Suppressor macrophage treated with lipopolysaccharide for 1 hour (primary cell): ENCODE measurements around the gene CD53.

Experiments
- DNase-seq, 3 donors: peaks; one replicate each; pipeline ENCODE4 v3.0.0-alpha.2; 2020 to 2022

CD53 gene

DNA sequence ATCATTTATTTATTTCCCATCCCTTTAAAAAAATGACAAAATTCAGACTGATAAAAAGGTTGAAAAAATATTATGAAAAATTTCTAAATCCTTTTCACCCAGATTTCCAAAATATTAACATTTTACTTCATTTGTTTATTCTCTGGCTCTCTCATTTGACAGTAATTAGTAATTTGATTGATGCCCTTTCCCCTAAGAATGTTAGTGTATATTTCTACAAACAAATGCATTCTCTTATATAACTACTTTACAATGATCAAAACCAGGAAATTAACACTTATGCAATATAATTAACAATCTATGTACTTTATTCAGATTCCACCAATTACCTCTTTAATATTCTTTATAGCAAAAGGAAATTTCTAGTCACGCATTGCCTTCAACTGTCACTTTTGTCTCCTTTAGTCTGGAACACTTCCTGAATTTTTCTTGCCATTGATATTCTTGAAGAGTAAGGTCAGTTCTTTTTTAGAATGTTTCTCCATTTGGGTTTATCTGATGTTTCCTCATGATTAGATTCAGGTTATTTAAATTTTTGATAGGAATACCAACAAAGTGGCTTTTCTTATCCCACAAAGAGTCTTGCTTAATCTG is 3.9 kb downstream of the CD53 start:
- DNase-seq: peak in 1 of 3 donors; percentile 43

GRCh38 chr1:110877364-110877763 is 4.4 kb downstream of the CD53 start:
- DNase-seq: no peak

GRCh38 chr1:110877776-110878175 is 4.8 kb downstream of the CD53 start:
- DNase-seq: no peak

DNA sequence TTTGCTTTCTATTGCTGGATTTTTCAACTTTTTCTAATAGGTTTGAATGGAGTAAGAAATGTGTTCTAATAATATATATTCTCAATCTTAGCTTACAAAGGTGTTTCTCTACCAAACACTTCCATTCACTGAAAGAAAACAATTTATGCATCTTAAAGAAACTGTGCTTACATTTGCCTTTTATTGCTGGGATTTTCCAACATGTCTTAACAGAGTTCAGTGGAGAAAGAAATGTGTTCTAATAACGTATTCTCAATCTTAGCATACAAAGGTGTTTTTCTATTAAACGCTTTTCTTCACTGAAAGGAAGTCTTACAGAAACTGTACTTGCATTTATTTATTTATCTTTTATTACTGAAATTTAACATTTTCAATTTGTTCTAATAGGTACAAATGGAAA is 5.6 kb downstream of the CD53 start:
- peak in 1 of 3 donors; percentile 58 for DNase-seq

GRCh38 chr1:110878993-110879392 is 6.0 kb downstream of the CD53 start:
- DNase-seq: no peak

DNA sequence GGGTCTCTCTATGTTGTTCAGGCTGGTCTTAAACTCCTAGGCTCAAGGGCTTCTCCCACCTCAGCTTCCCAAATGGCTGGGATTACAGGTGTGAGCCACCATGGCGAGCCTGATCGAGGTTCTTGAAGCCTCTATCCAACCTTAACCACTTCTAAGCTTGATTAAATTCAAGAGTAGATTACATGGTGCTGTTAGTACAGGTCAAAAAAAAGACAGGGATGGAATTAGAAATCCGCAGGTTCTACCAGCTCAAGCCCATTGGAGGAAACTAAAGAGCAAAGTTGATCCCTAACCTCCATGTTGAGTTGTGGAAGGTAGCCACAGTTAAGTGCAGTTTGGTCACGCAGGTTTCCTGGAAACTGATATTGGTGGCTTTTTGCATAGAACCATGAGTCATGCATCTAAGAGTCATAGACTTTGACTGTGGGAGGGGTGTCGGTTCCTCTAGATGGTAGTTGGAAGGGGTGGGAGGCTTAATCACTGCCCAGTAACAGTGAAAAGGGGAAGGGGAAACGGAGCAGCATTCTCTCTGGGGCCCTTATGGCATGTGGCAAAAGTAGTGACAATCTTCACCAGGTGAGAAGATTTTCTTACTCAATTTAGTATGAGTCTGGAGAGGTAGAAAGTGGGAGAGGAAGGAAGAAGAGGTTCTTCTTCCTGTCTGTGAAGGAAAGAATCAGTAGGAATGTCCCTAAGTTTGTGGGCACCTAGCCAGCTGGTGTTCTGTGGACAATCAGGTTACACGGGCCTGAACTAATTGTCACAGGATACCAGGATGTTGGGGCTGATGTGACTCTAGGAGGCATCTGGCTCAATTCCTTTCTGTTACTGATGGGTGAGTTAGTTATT is 7.0 kb downstream of the CD53 start:
- DNase-seq: peak; percentile 92 to 98 (median 96)

DNA sequence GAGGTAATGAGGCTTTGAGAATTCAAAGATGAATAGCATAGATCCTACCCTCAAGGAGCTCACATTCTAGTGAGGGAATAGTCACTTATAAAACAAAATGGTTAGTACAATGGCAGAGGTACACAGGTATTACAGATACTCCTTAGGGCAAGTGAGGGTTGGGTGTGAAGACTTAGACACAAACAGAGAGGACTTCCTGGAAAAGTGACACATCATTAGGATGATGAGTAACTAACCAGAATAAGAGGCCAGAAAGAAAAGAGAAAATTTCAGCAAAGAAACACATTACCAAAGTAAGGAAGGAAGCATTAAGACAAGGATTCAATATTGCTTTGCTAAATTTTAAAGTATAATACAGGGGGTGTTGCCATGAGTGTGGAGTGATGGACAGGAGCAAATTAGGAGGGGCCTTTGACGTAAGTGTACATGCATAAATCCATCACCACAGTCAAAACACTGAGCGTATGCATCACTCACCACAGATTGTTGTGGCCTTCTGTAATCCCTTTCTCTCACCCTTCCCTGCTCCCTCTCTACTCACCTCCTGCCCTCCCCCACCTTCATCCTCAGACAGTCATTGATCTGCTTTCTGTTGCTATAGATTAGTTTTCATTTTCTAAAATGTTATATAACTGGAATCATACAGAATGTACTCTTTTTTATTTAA is 7.9 kb downstream of the CD53 start:
- DNase-seq: peak; percentile 34 to 80 (median 66)

GRCh38 chr1:110888049-110888448 is 15.1 kb downstream of the CD53 start:
- DNase-seq: no peak

GRCh38 chr1:110888641-110889040 is 15.7 kb downstream of the CD53 start:
- no peak for DNase-seq

- no peak for DNase-seq
These were observed 17.7 kb downstream of the CD53 start for GRCh38 chr1:110890474-110891196.

DNA sequence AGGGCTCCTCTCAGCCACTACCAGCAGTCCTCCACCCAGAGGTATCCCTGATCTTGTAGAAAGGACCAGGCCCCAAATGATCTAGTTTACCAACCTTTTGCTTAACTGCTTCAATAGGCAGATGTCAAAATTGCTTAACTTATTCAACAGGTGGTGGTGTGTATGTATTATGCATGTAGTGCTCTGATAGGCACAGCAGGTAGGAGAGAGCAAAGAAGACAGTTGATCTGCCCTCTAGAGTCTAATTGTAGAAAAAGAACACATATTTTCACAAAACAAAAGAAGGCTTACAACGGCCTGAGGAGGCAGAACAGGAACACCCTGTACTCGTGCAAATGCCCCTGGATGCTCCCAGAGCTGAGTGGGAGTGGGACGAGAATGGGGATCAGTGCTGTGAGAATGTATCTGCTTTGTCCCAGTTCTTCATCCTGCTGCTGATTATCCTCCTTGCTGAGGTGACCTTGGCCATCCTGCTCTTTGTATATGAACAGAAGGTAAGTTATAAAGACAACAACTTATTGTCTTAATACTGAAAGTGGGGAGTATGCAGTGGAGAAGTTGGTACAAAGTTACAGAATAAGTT is 21.1 kb downstream of the CD53 start:
- DNase-seq: no peak

DNA sequence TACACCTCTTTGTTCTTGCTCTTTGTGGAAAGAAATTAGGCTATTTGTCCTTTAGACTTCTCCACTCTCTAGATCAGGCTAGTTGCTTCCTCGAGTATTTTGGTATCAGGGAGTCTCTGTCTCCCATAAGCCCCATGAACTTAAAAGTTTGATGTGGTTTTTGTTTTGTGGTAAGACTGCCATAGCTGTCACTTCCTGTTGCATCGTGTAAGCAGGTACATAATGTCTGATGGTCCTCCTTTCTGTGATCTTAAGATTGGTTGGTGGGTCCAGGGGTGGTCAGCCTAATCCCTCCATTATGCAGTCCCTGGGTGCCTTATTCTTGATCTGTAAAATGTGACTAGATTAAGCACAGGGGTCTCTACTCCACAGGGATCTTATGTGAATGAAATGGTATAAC is 23.1 kb downstream of the CD53 start:
- no peak for DNase-seq

DNA sequence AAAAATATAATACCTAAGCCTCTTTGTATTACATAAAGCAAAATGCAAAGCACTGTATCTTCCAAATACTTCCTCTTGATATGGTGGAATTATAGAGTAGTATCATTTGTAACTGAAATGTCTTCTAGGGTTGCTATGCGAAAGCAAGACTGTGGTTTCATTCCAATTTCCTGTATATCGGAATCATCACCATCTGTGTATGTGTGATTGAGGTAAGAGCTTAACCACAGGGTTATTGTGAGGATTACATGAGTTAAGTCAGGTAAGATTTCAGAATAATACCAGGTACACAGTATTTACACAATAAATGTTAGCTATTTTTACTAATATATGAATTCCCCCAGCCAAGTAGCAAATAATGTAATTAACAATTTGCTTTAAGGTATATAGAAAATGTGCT is 24.7 kb downstream of the CD53 start:
- no peak for DNase-seq

- DNase-seq: no peak
These were observed 25.9 kb downstream of the CD53 start for GRCh38 chr1:110898734-110899457.

DNA sequence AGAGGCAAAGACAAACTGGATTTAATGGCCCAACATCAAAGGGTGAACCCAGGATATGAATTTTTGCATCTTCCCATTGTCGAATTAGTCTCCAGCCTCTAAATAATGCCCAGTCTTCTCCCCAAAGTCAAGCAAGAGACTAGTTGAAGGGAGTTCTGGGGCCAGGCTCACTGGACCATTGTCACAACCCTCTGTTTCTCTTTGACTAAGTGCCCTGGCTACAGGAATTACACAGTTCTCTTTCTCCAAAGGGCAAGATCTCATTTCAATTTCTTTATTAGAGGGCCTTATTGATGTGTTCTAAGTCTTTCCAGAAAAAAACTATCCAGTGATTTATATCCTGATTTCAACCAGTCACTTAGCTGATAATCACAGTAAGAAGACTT is 26.5 kb downstream of the CD53 start:
- DNase-seq: no peak

DNA sequence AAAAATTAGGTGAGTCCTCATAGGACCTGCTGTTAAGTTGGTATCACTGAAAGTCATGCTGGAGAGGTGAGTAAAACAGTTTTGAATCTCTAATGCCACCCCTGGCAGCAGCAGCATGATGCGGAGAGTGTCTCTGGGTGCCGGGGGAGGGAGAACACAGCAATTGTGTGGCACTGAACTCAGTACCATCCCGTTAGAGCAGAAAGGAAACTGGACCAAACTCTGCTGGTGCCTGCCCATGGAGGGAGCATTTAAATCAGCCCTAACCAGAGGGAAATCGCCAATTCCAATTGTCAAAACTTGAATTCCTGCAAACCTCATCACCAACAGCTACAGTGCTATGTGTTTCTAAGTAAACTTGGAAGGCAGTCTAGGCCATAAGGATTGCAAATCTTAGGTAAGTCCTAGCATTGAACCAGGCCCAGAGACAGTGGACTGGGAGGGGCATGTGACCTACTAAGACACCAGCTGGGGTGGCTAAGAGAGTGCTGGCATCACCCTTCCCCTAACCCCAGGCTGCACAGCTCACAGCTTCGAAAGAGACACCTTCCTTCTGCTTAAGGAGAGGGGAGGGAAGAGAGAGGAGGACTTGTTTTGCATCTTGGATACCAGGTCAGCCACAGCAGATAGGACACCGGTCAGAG is 30.0 kb downstream of the CD53 start:
- no peak for DNase-seq

DNA sequence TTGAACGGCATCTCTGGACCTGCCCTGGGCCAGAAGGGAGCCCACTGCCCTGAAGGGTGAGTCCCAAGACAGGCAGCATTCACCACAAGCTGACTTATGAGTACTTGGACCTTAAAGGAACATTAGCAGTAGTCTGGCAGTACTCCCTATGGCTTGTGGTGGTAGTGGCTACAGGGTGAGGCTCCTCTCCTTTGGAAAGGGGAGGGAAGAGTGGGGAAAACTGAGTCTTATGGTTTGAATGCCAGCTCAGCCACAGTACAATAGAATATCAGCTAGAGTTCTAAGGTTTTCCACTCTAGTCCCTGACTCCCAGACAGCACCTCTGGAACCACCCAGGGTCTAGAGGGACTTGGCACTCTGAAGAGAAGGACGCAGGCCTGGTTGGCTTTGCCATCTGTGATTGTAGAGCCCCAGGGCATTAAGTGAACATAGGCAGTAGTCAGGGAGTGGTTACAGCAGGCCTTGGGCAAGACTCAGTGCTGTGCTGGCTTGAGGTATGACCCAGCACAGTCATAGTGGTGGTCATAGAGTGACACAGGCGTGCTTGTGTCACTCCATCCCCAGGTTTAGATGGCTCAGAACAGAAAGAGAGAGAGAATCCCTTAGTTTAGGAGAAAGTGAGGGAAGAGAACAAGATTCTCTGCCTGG is 31.0 kb downstream of the CD53 start:
- no peak for DNase-seq

- no peak for DNase-seq
These were observed 39.8 kb downstream of the CD53 start for GRCh38 chr1:110912784-110913183.

GRCh38 chr1:110914676-110915075 is 41.7 kb downstream of the CD53 start:
- DNase-seq: no peak

- no peak for DNase-seq
These were observed 42.9 kb downstream of the CD53 start for GRCh38 chr1:110915804-110916203.

- no peak for DNase-seq
These were observed 43.3 kb downstream of the CD53 start for GRCh38 chr1:110916274-110916668.
